ENCODE data around the gene SMARCC1. TPM values are rescaled to one million over a fixed set of nuclear protein-coding genes. Genes with fewer than 3 reads are reported as not detected.

Gene SMARCC1
- total and polyA plus RNA-seq, 5 donors = 7.5 to 30.1 (median 29.0) TPM

DNA sequence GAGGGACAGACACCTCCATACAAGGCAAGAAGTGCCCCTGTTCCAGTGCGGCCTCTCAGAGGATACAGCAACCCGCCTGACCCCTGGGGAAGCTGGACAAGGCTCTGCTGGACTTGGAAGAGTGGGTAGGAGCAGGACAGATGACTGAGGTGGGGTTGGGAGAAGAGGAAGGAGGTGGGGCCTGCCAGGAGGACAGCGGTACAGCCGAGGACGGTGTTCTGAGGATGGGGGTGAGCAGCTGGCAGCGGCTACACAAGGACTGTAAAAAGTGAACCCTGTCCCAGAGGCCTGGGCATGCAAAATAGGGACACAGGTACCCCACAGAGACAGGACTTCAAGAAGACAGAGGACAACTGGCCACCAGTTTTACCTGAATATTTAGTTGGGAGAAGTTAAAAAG, 244.7 kb downstream of the SMARCC1 start:
- Histone ChIP-seq H3K27me3 (ENCODE audit: control insufficient read depth, insufficient read depth) (no peaks in the 10 kb centered on the region), H3K27ac (ENCODE audit: low read length) (no peak overlapping the region), H3K4me1 (ENCODE audit: control insufficient read depth, insufficient read depth, low read length) (no peaks in the 10 kb centered on the region), H3K9me3 (ENCODE audit: control insufficient read depth, low read length) (no peaks in the 10 kb centered on the region), H3K4me3 (ENCODE audit: low read length) (no peak overlapping the region)
- intact Hi-C loops (cut with DNase I) = no loop called here
- 80% methylated on average over 6 of the region's 6 CpGs for WGBS
- no peak for ATAC-seq
- no peak for DNase-seq

DNA sequence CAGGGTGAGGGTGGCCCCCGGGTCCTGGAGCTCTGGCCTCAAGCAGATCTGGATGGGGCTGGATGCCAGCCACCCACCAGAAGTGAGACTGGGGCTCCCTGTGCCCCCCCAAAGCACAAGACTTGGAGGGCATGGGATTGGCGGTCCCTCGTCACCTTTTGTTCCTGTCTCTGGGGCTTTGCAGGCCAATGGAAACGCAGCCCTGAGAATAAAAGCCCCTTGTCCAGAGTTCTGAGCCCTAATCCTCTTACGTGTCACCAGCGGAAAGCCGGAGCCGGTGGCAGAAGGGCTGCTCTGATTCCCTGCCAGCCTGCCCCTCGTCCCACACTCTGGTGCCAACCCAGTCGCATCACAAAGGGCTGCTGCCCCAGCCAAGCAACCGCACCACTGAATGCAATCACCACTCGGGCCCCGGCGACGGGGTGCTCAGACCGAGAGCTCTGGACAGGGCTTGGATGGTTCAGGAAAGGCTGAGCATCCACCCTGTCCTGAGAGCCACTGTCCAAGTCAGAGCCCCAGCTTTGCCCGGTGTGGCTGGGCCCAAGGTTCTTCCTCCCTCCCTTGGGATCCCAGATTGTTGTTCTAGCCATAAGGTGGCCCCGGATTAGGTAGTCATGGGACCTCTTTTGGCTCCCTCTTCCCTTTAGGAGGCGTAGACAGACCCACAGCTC, 245.3 kb downstream of the SMARCC1 start:
- Histone ChIP-seq H3K9me3 (ENCODE audit: control insufficient read depth, low read length) (no peaks in the 10 kb centered on the region), H3K27ac (ENCODE audit: low read length) (no peak overlapping the region), H3K4me1 (ENCODE audit: control insufficient read depth, insufficient read depth, low read length) (no peaks in the 10 kb centered on the region), H3K27me3 (ENCODE audit: control insufficient read depth, insufficient read depth) (no peaks in the 10 kb centered on the region), H3K4me3 (ENCODE audit: low read length) (no peak overlapping the region)
- ATAC-seq = peak in 1 of 2 donors; percentile 38
- WGBS = 90% methylated on average over 19 of the region's 19 CpGs
- DNase-seq = no peak
- intact Hi-C loops (cut with DNase I) = no loop called here

Other genes starting within 250 kb of the SMARCC1 start
- gene CSPG5, start 203.0 kb downstream of the SMARCC1 start, total RNA-seq = 1 to 10 TPM in 3 of 4 donors, under 1 TPM in 1; 0.85 to 1.2 (median 1.1) TPM
- 0.86 TPM for gene CSPG5, start 203.0 kb downstream of the SMARCC1 start, polyA plus RNA-seq
- 10 to 100 TPM; 46.3 to 51.3 (median 51.1) TPM for gene DHX30, start 21.2 kb upstream of the SMARCC1 start, total RNA-seq
- gene DHX30, start 21.2 kb upstream of the SMARCC1 start, polyA plus RNA-seq = 36.7 TPM
- gene MAP4, start 234.5 kb upstream of the SMARCC1 start, total RNA-seq = 100 to 1,000 TPM; 443 to 557 (median 472) TPM
- 267 TPM for gene MAP4, start 234.5 kb upstream of the SMARCC1 start, polyA plus RNA-seq

Measured in right cardiac atrium (tissue), 5 donors.